Prostate gland (tissue), 2 donors: ENCODE data around the gene NAT10. TPM values are rescaled to one million over a fixed set of nuclear protein-coding genes. Genes with fewer than 3 reads are reported as not detected.

Source experiments
- DNase-seq: peaks from one replicate; pipeline ENCODE4 v3.0.0-alpha.2; 2019; ENCODE audit warnings: low spot score
- H3K27ac ChIP-seq, 2 donors: fragments of 200-600 bp; sonication (generic); 2 replicates each; pipeline ENCODE4 v1.5.1; 2017 to 2019
- H3K27me3 ChIP-seq: fragments of 200-600 bp; sonication (generic); replicated peaks from 2 replicates; pipeline ENCODE4 v1.5.1; 2019; ENCODE audit not compliant: insufficient read depth
- H3K36me3 ChIP-seq, 2 donors: fragments of 200-600 bp; sonication (generic); 1 replicate in 1 of 2; 2 replicates in 1 of 2; pipeline versions ENCODE4 v1.5.1 to v1.8.1; 2017 to 2019
- H3K4me1 ChIP-seq: fragments of 200-600 bp; sonication (generic); replicated peaks from 2 replicates; pipeline ENCODE4 v1.5.1; 2019
- H3K4me3 ChIP-seq, 2 donors: fragments of 200-600 bp; sonication (generic); 2 replicates each; pipeline ENCODE4 v1.5.1; 2017 to 2019
- H3K9me3 ChIP-seq: fragments of 200-600 bp; sonication (generic); 2 replicates; pipeline ENCODE4 v1.5.1; 2017
- POLR2A ChIP-seq: fragments of 450-650 bp; IDR thresholded peaks from one replicate; pipeline ENCODE4 v1.6.1; 2016; ENCODE audit warnings: antibody characterized with exemption, mild to moderate bottlenecking
- POLR2AphosphoS5 ChIP-seq: sonication (generic); formaldehyde crosslinking; IDR thresholded peaks from one replicate; pipeline ENCODE4 v1.6.1; 2017; ENCODE audit warnings: antibody characterized with exemption
- WGBS: methylation state at CpG from one replicate; pipeline ENCODE4 v1.1.5; 2018; 5-methylcytosine and 5-hydroxymethylcytosine counted together
- intact Hi-C: fragments of 100-400 bp; cut with DNase I; formaldehyde crosslinking; loops from one replicate; pipeline ENCODE4 v1.14.2; 2022
- total RNA-seq, 2 donors: library from RNA; depleted of rRNA; stranded (reverse); fragments of >200 nt; gene quantifications; one replicate each; pipeline ENCODE4 v1.1.0, GENCODE V29; 2016
- TF ChIP-seq, protein P1 (sequence below), 4 experiments: fragments of 200-600 bp in 2 of 4; fragments of 450-650 bp in 2 of 4; sonication (generic) in 2 of 4; IDR thresholded peaks; 1 replicate in 3 of 4; 2 replicates in 1 of 4; pipeline ENCODE4 v1.5.1; 2016 to 2019; ENCODE audit warnings: antibody characterized with exemption in 4 of 4, mild to moderate bottlenecking in 2 of 4, moderate library complexity in 2 of 4

The NAT10 gene
- total RNA-seq = 10 to 100 TPM; 21.9 to 34.7 TPM

DNA sequence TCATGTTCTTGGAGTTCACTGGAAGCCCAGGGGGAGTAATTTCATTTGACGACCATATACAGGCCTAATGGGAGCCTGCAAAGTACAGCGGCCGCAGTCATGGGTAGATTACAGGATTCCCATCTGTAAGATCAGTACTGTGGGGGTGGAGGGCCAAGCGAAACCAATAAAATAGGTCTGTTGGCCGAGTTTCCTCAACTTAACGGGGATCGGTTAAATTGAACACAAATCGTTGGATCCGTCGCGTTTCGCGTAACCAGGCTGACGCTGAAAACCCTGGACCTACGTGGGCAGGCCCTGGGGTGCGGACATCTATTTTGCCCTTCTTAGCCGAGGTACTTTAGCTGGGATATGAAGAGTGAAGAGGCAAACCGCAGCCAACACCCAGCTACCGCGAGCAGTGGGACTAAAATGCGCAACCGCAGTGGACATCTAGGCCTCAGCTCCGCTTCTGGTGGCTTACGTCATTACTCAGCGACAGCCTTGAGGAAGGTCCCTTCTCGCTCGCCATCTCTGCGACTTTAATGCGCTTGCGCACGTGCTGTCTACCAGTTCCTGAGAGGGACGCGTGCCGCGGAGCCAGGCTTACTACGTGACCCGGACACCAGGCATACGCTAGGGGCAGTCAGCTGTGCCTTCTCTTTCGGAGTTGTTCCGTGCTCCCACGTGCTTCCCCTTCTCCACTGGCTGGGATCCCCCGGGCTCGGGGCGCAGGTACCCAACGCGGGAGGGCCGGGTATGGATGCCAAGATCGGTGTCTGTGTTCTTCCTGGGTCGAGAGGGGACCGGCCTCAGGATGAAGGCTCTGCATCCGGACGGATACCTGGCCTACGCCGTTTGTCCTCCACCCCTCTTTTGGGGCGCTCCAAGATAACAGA lies at the start of gene NAT10:
Gene NAT10, plus strand, starts transcription at position 551 of the 878 bp plus-strand sequence. CDS start 2,597 bp downstream, outside the sequence.
- Histone ChIP-seq H3K27ac (peak within 1 kb of the TSS; percentile 91 to 94), H3K36me3 (no peaks in the 10 kb centered on the region), H3K4me1 (peaks cover 4% of the 10 kb centered on the region), H3K4me3 (peak within 1 kb of the TSS; percentile 54 to 66), H3K27me3 (no peaks in the 10 kb centered on the region), H3K9me3 (no peaks in the 10 kb centered on the region)
- intact Hi-C loops = loop anchor here (1.0 kb wide), 1 partner anchor 53 kb away; no protein-coding TSS in a partner anchor
- TF ChIP-seq, protein P1, sequence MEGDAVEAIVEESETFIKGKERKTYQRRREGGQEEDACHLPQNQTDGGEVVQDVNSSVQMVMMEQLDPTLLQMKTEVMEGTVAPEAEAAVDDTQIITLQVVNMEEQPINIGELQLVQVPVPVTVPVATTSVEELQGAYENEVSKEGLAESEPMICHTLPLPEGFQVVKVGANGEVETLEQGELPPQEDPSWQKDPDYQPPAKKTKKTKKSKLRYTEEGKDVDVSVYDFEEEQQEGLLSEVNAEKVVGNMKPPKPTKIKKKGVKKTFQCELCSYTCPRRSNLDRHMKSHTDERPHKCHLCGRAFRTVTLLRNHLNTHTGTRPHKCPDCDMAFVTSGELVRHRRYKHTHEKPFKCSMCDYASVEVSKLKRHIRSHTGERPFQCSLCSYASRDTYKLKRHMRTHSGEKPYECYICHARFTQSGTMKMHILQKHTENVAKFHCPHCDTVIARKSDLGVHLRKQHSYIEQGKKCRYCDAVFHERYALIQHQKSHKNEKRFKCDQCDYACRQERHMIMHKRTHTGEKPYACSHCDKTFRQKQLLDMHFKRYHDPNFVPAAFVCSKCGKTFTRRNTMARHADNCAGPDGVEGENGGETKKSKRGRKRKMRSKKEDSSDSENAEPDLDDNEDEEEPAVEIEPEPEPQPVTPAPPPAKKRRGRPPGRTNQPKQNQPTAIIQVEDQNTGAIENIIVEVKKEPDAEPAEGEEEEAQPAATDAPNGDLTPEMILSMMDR (IDR thresholded peaks at IDR 0.05) = peak in 1 of 4 experiments; percentile 19
- peak; percentile 99 for TF ChIP-seq POLR2AphosphoS5
- TF ChIP-seq POLR2A = peak; percentile 72
- under 1% methylated on average over 55 of the region's 55 CpGs for WGBS
- DNase-seq = peak; percentile 95

DNA sequence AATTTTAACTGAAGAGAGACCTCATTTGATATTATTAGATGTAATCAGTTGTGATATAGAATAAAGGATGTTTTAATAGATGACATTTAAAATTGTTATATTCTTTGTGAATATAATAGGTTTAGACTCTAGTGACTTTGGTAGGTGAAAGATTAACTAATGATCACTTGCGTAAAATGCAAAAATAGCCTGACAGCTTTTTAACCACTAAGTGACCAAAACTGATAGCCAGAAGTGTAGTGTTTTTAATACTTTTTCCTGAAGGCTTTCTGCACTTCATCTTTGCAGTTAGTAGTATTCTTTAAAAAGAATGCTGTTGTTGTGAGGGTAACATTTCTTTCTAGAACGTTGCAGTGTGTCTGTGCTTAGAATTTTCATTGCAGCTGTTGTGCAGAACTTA lies 48.8 kb upstream of the NAT10 start:
- no peak for TF ChIP-seq POLR2AphosphoS5
- TF ChIP-seq POLR2A = no peak
- TF ChIP-seq, protein P1 (IDR thresholded peaks at IDR 0.05) = no peak
- H3K27me3 ChIP-seq = no peaks in the 10 kb centered on the region
- peaks cover 8% of the 10 kb centered on the region for H3K4me1 ChIP-seq
- no peak for DNase-seq
- WGBS = 21% methylated on average over 2 of the region's 2 CpGs
- no peaks in the 10 kb centered on the region for H3K36me3 ChIP-seq
- no peak overlapping the region for H3K4me3 ChIP-seq
- no peak overlapping the region for H3K27ac ChIP-seq
- intact Hi-C loops = no loop called here
- no peaks in the 10 kb centered on the region for H3K9me3 ChIP-seq

DNA sequence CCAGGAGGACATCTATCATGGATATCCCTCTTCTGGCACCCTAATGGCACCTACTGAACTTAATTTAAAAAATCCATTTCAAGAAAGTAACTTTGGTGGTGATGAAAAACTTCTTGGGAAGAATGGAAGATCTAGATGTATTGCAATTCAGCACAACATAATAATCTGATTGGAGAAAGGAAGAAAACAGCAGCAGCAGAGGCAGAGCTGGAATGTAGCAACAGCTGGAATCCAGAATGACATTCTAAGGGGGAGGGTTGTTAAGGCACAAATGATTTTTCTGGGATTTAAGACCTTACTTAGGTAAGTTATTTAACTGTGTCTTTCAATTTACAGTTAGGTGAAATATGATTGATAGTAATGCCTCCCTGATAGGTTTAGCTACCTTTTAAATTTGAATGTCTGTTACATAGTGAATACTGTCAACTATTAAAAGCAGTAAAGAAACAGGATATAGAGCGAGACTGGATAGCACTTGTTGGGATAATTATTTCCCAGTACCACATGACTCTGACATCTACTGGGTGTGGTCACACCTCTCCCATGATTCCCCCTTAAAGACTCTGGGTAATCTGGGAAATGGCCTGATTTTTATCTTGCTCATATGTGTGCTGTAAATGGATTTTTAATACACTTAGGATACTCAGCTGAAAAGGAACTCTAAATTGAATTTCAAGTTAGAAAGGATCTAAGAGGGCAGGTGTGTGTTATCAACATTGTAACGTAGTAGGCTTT lies 42.2 kb upstream of the NAT10 start:
- TF ChIP-seq, protein P1 (IDR thresholded peaks at IDR 0.05) = no peak
- TF ChIP-seq POLR2A (no peak), POLR2AphosphoS5 (no peak)
- intact Hi-C loops = no loop called here
- WGBS = 86% methylated on average over 2 of the region's 2 CpGs
- H3K27me3 ChIP-seq = no peaks in the 10 kb centered on the region
- peaks cover 9% of the 10 kb centered on the region for H3K4me1 ChIP-seq
- H3K36me3 ChIP-seq = no peaks in the 10 kb centered on the region
- no peak overlapping the region for H3K4me3 ChIP-seq
- DNase-seq = no peak
- H3K27ac ChIP-seq = no peak overlapping the region
- no peaks in the 10 kb centered on the region for H3K9me3 ChIP-seq

DNA sequence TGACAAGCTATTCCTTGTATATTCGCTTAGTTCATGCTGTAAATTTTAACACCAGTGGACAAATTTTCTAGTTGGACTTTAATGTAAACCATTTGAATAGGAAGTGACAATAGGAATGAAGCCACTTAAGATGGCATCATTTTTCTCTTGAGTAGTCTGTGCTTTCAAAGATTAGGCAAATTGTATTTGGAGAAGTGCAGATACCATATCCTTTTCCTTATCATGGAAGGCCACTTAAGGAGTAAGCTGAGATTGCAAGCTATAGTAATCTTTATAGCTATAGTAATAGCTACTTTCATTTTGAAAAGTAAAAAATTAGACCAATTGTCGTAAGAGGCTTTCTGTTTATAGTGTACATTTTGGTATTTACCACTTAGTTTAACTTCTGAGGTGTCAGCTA lies 41.1 kb upstream of the NAT10 start:
- H3K4me1 ChIP-seq = peaks cover 6% of the 10 kb centered on the region
- H3K27ac ChIP-seq = no peak overlapping the region
- no peaks in the 10 kb centered on the region for H3K27me3 ChIP-seq
- WGBS = 81% methylated on average over 2 of the region's 2 CpGs
- DNase-seq = no peak
- H3K36me3 ChIP-seq = no peaks in the 10 kb centered on the region
- H3K9me3 ChIP-seq = no peaks in the 10 kb centered on the region
- intact Hi-C loops = no loop called here
- no peak for TF ChIP-seq POLR2A
- TF ChIP-seq POLR2AphosphoS5 = no peak
- TF ChIP-seq, protein P1 (IDR thresholded peaks at IDR 0.05) = no peak
- H3K4me3 ChIP-seq = no peak overlapping the region
